CD4-positive, alpha-beta T cell (primary cell): ENCODE data around the gene FMNL2. TPM values are rescaled to one million over a fixed set of nuclear protein-coding genes. Genes with fewer than 3 reads are reported as not detected.

Experiments used
- ATAC-seq: fragments of 200-7000 bp; cut with Tn5 transposase; one replicate; pipeline ENCODE4 v1.10.0; 2022; ENCODE audit warnings: mild to moderate bottlenecking; ENCODE audit not compliant: poor library complexity
- CTCF ChIA-PET: fragments of 350-600 bp; sonication (Branson Sonifier 250); formaldehyde crosslinking; loops from one replicate; lab custom pipeline; 2021; ENCODE audit warnings: antibody characterized with exemption, inconsistent platforms; lab: Charles Lee
- POLR2A ChIA-PET: fragments of 350-600 bp; sonication (Branson Sonifier 250); formaldehyde crosslinking; loops from one replicate; lab custom pipeline; 2021; ENCODE audit warnings: antibody characterized with exemption, inconsistent platforms; lab: Charles Lee
- DNase-seq, 14 experiments: peaks; one replicate each; pipeline ENCODE4 v3.0.0-alpha.2; 2013 to 2020; ENCODE audit warnings: mixed read lengths in 2 of 14
- H3K27ac ChIP-seq, 2 donors: one replicate each; pipeline versions ENCODE4 v1.5.1 to v1.7.0; 2013; ENCODE audit warnings: low read length in 2 of 2, low read depth in 1 of 2, mild to moderate bottlenecking in 1 of 2
- H3K27me3 ChIP-seq, 2 experiments: 1 replicate in 1 of 2; 2 replicates in 1 of 2; pipeline versions ENCODE4 v1.6.1 to v1.7.0; 2013; ENCODE audit warnings: low read length in 2 of 2, control low read depth in 1 of 2, mild to moderate bottlenecking in 1 of 2, moderate library complexity in 1 of 2; ENCODE audit not compliant: insufficient read depth in 2 of 2, control insufficient read depth in 1 of 2
- H3K36me3 ChIP-seq: one replicate; pipeline ENCODE4 v1.6.1; 2013; ENCODE audit warnings: low read length, control low read depth; ENCODE audit not compliant: insufficient read depth
- H3K4me1 ChIP-seq: one replicate; pipeline ENCODE4 v1.6.1; 2013; ENCODE audit warnings: low read length, control low read depth; ENCODE audit not compliant: insufficient read depth
- H3K4me3 ChIP-seq: one replicate; pipeline ENCODE4 v1.5.1; 2013; ENCODE audit warnings: mild to moderate bottlenecking, low read length, moderate library complexity
- H3K9me3 ChIP-seq, 2 experiments: 1 replicate in 1 of 2; 2 replicates in 1 of 2; pipeline versions ENCODE4 v1.6.1 to v1.7.0; 2013; ENCODE audit warnings: low read length in 2 of 2, mild to moderate bottlenecking in 2 of 2, control low read depth in 1 of 2, moderate library complexity in 1 of 2; ENCODE audit not compliant: control insufficient read depth in 1 of 2, insufficient read depth in 1 of 2
- H3K27ac Mint-ChIP-seq: one replicate; pipeline ENCODE4 v1.8.0; 2020; ENCODE audit warnings: mixed read lengths
- H3K27me3 Mint-ChIP-seq: one replicate; pipeline ENCODE4 v1.8.0; 2021; ENCODE audit warnings: mixed read lengths
- H3K36me3 Mint-ChIP-seq: one replicate; pipeline ENCODE4 v1.8.0; 2021; ENCODE audit warnings: low read depth, mixed read lengths
- H3K4me1 Mint-ChIP-seq: one replicate; pipeline ENCODE4 v1.8.0; 2021; ENCODE audit warnings: low read depth, mixed read lengths
- H3K4me3 Mint-ChIP-seq: one replicate; pipeline ENCODE4 v1.8.0; 2020; ENCODE audit warnings: mild to moderate bottlenecking, mixed read lengths
- H3K9me3 Mint-ChIP-seq: one replicate; pipeline ENCODE4 v1.8.0; 2020; ENCODE audit warnings: mixed read lengths
- intact Hi-C, 2 experiments: fragments of 100-400 bp; cut with DNase I in 1 of 2; cut with micrococcal nuclease in 1 of 2; formaldehyde crosslinking; loops; one replicate each; pipeline versions ENCODE4 v1.15.1 to v1.9.0; 2023 to 2025; cut with DNase I, micrococcal nuclease
- total RNA-seq, 174 experiments: library from RNA in 2 of 174; stranded (reverse) in 2 of 174; gene quantifications; one replicate each; pipeline ENCODE4 v1.2.3 and lab custom pipeline; 2021 to 2026
- TF ChIP-seq, protein P1 (sequence below): fragments of 200-600 bp; IDR thresholded peaks from one replicate; pipeline ENCODE4 v1.8.0; 2022; ENCODE audit warnings: antibody characterized with exemption, mild to moderate bottlenecking

Gene FMNL2
- total RNA-seq, 2 experiments from 2014 or later: 0.30 to 0.31 TPM

DNA sequence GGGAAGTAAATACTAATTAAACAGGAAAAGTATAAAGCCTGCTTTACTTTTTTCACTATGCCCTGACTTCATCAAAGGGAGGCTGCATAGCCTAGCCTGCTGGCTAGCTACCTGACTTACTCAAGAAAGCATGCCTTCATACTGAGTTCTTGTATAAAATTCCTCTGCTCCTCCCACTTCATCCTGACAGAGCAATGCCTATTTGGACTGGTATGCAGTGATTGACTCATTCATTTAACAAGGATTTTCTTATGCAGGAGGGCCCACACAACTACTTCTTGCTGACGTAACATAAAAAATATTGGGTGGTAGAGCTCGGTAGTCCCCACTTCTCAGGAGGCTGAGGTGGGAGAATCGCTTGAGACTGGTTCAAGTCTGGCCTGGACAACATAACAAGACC lies 311.8 kb downstream of the FMNL2 start:
- H3K27me3 ChIP-seq: no peaks in the 10 kb centered on the region
- H3K27ac ChIP-seq: no peak overlapping the region
- H3K36me3 ChIP-seq: no peaks in the 10 kb centered on the region
- CTCF ChIA-PET: interaction anchor here (2.6 kb wide), 1 partner anchor 11 kb away, joined by 6 read pairs; no protein-coding TSS in a partner anchor
- H3K9me3 ChIP-seq: no peaks in the 10 kb centered on the region
- Mint-ChIP-seq H3K27ac (peak overlapping the region; percentile 13), H3K36me3 (peaks cover 10% of the 10 kb centered on the region), H3K4me3 (no peak overlapping the region), H3K9me3 (no peaks in the 10 kb centered on the region), H3K27me3 (no peaks in the 10 kb centered on the region), H3K4me1 (no peaks in the 10 kb centered on the region)
- POLR2A ChIA-PET: no interaction called here
- intact Hi-C loops: no loop called here
- no peak overlapping the region for H3K4me3 ChIP-seq
- no peak for ATAC-seq
- TF ChIP-seq, protein P1, sequence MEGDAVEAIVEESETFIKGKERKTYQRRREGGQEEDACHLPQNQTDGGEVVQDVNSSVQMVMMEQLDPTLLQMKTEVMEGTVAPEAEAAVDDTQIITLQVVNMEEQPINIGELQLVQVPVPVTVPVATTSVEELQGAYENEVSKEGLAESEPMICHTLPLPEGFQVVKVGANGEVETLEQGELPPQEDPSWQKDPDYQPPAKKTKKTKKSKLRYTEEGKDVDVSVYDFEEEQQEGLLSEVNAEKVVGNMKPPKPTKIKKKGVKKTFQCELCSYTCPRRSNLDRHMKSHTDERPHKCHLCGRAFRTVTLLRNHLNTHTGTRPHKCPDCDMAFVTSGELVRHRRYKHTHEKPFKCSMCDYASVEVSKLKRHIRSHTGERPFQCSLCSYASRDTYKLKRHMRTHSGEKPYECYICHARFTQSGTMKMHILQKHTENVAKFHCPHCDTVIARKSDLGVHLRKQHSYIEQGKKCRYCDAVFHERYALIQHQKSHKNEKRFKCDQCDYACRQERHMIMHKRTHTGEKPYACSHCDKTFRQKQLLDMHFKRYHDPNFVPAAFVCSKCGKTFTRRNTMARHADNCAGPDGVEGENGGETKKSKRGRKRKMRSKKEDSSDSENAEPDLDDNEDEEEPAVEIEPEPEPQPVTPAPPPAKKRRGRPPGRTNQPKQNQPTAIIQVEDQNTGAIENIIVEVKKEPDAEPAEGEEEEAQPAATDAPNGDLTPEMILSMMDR: no peak
- no peak for DNase-seq
- no peaks in the 10 kb centered on the region for H3K4me1 ChIP-seq

DNA sequence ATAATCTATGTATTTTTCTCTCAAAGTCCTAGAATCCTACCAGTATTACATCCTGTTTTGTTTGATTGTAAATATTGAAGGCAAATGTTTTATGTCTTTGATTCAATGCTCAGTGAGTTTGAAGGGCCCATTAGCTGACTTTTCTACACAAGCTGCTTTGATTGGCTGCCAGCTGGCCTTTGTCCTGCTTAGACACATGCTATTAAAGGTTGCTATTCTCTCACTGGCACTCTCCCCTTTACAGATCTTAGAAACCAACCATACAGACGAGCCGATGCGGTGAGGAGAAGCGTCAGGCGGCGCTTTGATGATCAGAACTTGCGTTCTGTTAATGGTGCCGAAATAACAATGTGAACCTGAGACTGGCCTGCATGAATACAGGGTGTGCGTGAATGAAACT lies 312.6 kb downstream of the FMNL2 start:
- ATAC-seq (no peak), DNase-seq (no peak)
- H3K27ac ChIP-seq: no peak overlapping the region
- H3K27me3 ChIP-seq: no peaks in the 10 kb centered on the region
- Mint-ChIP-seq H3K9me3 (no peaks in the 10 kb centered on the region), H3K27ac (peak overlapping the region; percentile 51), H3K36me3 (peaks cover 17% of the 10 kb centered on the region), H3K4me3 (no peak overlapping the region), H3K27me3 (no peaks in the 10 kb centered on the region), H3K4me1 (no peaks in the 10 kb centered on the region)
- CTCF ChIA-PET: interaction anchor here (2.6 kb wide), 1 partner anchor 12 kb away, joined by 6 read pairs; no protein-coding TSS in a partner anchor
- intact Hi-C loops: no loop called here
- TF ChIP-seq, protein P1: no peak
- peaks cover 3% of the 10 kb centered on the region for H3K36me3 ChIP-seq
- no peak overlapping the region for H3K4me3 ChIP-seq
- no peaks in the 10 kb centered on the region for H3K9me3 ChIP-seq
- H3K4me1 ChIP-seq: no peaks in the 10 kb centered on the region
- POLR2A ChIA-PET: interaction anchor here (0.7 kb wide), 1 partner anchor 28 kb away, joined by 3 read pairs; no protein-coding TSS in a partner anchor

DNA sequence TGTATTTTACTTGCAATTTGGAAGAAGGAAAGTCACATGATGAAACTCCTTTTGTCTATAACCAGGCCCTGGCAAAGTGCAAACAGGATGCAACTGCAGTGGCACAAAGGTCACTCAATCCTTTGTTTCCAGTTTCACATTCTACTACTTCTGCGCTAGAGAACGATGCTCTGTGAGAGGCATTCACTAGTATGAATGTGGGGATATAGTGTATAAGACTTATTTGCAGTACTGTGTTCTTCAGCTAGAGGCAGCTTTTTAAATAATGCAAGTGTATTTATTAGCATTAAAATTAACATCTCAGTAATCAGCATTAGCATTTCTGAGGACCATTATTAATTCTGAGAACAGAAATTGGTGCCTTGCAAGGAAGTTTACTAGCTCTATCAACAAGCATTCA lies 313.4 kb downstream of the FMNL2 start:
- intact Hi-C loops: no loop called here
- Histone ChIP-seq H3K4me1 (no peaks in the 10 kb centered on the region), H3K36me3 (peaks cover 7% of the 10 kb centered on the region), H3K4me3 (no peak overlapping the region), H3K27ac (no peak overlapping the region), H3K9me3 (no peaks in the 10 kb centered on the region), H3K27me3 (no peaks in the 10 kb centered on the region)
- ATAC-seq: no peak
- no peaks in the 10 kb centered on the region for H3K27me3 Mint-ChIP-seq
- peaks cover 23% of the 10 kb centered on the region for H3K36me3 Mint-ChIP-seq
- no peaks in the 10 kb centered on the region for H3K9me3 Mint-ChIP-seq
- peak overlapping the region; percentile 51 for H3K27ac Mint-ChIP-seq
- H3K4me1 Mint-ChIP-seq: no peaks in the 10 kb centered on the region
- POLR2A ChIA-PET: interaction anchor here (0.7 kb wide), 1 partner anchor 28 kb away, joined by 3 read pairs; no protein-coding TSS in a partner anchor
- no peak overlapping the region for H3K4me3 Mint-ChIP-seq
- DNase-seq: no peak
- TF ChIP-seq, protein P1: no peak
- CTCF ChIA-PET: interaction anchor here (0.6 to 2.6 kb wide), 3 partner anchors 13 to 710 kb away, joined by 3 to 6 read pairs (median 3); no protein-coding TSS in a partner anchor
